Neural cell (in vitro differentiated cells): ENCODE results near the gene RNF213.
"Not testable (repeated sequence)": the region's sequence is repeated elsewhere in the genome, so short reads cannot be mapped to it uniquely, and the experiment has no call there.

ENCODE experiments used
- EP300 ChIP-seq: fragments of 450-650 bp; conservative IDR thresholded peaks from 2 replicates; pipeline ENCODE4 v1.6.1; 2014; ENCODE audit warnings: antibody characterized with exemption, mild to moderate bottlenecking, moderate library complexity; ENCODE audit not compliant: poor library complexity, severe bottlenecking
- EZH2 ChIP-seq: fragments of 200-600, 300-800 bp; shearing (Covaris generic), sonication (generic); IDR thresholded peaks from 2 replicates; pipeline ENCODE4 v1.6.1; 2014; ENCODE audit warnings: antibody characterized with exemption, low read length, borderline replicate concordance, mild to moderate bottlenecking; ENCODE audit not compliant: insufficient read depth, poor library complexity, severe bottlenecking
- POLR2AphosphoS5 ChIP-seq: IDR thresholded peaks from 2 replicates; pipeline ENCODE4 v1.6.1; 2012
- RAD21 ChIP-seq: fragments of 450-650 bp; conservative IDR thresholded peaks from 2 replicates; pipeline ENCODE4 v1.6.1; 2014; ENCODE audit warnings: antibody characterized with exemption, mild to moderate bottlenecking, moderate library complexity
- SMC3 ChIP-seq: fragments of 450-650 bp; conservative IDR thresholded peaks from 2 replicates; pipeline ENCODE4 v1.6.1; 2014; ENCODE audit warnings: antibody characterized with exemption, mild to moderate bottlenecking, moderate library complexity; ENCODE audit not compliant: poor library complexity
- TF ChIP-seq, protein P1 (sequence below): IDR thresholded peaks from 2 replicates; pipeline ENCODE4 v1.6.1; 2012; ENCODE audit warnings: borderline replicate concordance
- TF ChIP-seq, protein P2 (sequence below): fragments of 450-650 bp; IDR thresholded peaks from 2 replicates; pipeline ENCODE4 v1.5.1; 2014; ENCODE audit warnings: antibody characterized with exemption, mild to moderate bottlenecking, moderate library complexity; ENCODE audit not compliant: poor library complexity, severe bottlenecking

DNA sequence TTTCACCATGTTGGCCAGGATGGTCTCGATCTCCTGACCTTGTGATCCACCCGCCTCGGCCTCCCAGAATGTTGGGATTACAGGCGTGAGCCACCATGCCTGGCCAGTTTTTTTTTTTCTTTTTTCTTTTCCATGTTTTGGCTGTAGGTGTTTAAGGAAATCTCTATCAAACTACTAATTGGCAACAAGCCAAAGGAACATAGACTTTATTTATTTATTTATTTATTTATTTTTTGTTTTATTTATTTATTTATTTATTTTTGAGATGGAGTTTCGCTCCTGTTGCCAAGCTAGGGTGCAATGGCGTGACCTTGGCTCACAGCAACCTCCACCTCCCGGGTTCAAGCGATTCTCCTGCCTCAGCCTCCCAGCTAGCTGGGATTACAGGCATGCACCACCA is 15.2 kb downstream of the RNF213 start:
- TF ChIP-seq EZH2, EP300, RAD21, SMC3, POLR2AphosphoS5: not testable (repeated sequence)
- TF ChIP-seq, protein P1, sequence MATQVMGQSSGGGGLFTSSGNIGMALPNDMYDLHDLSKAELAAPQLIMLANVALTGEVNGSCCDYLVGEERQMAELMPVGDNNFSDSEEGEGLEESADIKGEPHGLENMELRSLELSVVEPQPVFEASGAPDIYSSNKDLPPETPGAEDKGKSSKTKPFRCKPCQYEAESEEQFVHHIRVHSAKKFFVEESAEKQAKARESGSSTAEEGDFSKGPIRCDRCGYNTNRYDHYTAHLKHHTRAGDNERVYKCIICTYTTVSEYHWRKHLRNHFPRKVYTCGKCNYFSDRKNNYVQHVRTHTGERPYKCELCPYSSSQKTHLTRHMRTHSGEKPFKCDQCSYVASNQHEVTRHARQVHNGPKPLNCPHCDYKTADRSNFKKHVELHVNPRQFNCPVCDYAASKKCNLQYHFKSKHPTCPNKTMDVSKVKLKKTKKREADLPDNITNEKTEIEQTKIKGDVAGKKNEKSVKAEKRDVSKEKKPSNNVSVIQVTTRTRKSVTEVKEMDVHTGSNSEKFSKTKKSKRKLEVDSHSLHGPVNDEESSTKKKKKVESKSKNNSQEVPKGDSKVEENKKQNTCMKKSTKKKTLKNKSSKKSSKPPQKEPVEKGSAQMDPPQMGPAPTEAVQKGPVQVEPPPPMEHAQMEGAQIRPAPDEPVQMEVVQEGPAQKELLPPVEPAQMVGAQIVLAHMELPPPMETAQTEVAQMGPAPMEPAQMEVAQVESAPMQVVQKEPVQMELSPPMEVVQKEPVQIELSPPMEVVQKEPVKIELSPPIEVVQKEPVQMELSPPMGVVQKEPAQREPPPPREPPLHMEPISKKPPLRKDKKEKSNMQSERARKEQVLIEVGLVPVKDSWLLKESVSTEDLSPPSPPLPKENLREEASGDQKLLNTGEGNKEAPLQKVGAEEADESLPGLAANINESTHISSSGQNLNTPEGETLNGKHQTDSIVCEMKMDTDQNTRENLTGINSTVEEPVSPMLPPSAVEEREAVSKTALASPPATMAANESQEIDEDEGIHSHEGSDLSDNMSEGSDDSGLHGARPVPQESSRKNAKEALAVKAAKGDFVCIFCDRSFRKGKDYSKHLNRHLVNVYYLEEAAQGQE = not testable (repeated sequence)
- TF ChIP-seq, protein P2, sequence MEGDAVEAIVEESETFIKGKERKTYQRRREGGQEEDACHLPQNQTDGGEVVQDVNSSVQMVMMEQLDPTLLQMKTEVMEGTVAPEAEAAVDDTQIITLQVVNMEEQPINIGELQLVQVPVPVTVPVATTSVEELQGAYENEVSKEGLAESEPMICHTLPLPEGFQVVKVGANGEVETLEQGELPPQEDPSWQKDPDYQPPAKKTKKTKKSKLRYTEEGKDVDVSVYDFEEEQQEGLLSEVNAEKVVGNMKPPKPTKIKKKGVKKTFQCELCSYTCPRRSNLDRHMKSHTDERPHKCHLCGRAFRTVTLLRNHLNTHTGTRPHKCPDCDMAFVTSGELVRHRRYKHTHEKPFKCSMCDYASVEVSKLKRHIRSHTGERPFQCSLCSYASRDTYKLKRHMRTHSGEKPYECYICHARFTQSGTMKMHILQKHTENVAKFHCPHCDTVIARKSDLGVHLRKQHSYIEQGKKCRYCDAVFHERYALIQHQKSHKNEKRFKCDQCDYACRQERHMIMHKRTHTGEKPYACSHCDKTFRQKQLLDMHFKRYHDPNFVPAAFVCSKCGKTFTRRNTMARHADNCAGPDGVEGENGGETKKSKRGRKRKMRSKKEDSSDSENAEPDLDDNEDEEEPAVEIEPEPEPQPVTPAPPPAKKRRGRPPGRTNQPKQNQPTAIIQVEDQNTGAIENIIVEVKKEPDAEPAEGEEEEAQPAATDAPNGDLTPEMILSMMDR = not testable (repeated sequence)
